Mesendoderm (in vitro differentiated cells): Measurements from ENCODE around the gene C16orf46. TPM values are rescaled to one million over a fixed set of nuclear protein-coding genes. Genes with fewer than 3 reads are reported as not detected.

Experiments used
- DNase-seq: peaks from one replicate; pipeline ENCODE4 v3.0.0; 2013
- H2AK5ac ChIP-seq: 2 replicates; pipeline ENCODE4 v1.6.1; 2013; ENCODE audit warnings: low read length, inconsistent platforms
- H2BK120ac ChIP-seq: 2 replicates; pipeline ENCODE4 v1.6.1; 2013; ENCODE audit warnings: low read depth, mild to moderate bottlenecking, low read length, moderate library complexity, mixed read lengths
- H2BK15ac ChIP-seq: replicated peaks from 2 replicates; pipeline ENCODE4 v1.6.1; 2013; ENCODE audit warnings: low read depth, mild to moderate bottlenecking, moderate library complexity
- H2BK5ac ChIP-seq: 2 replicates; pipeline ENCODE4 v1.6.1; 2013; ENCODE audit warnings: low read length, inconsistent platforms
- H3K18ac ChIP-seq: 2 replicates; pipeline ENCODE4 v1.6.1; 2013; ENCODE audit warnings: mild to moderate bottlenecking, low read length, mixed read lengths
- H3K23ac ChIP-seq: one replicate; pipeline ENCODE4 v1.6.1; 2013; ENCODE audit warnings: low read length
- H3K27ac ChIP-seq: 2 replicates; pipeline ENCODE4 v1.5.1; 2013; ENCODE audit warnings: low read depth, mild to moderate bottlenecking, inconsistent platforms, low read length, moderate library complexity
- H3K27me3 ChIP-seq: 2 replicates; pipeline ENCODE4 v1.6.1; 2013; ENCODE audit warnings: low read length, control low read depth, mild to moderate bottlenecking, inconsistent platforms; ENCODE audit not compliant: insufficient read depth, poor library complexity
- H3K36me3 ChIP-seq: 2 replicates; pipeline ENCODE4 v1.6.1; 2013; ENCODE audit warnings: low read length, inconsistent platforms; ENCODE audit not compliant: control insufficient read depth, insufficient read depth
- H3K4ac ChIP-seq: one replicate; pipeline ENCODE4 v1.6.1; 2013; ENCODE audit warnings: low read depth, mild to moderate bottlenecking, low read length, moderate library complexity
- H3K4me1 ChIP-seq: 2 replicates; pipeline ENCODE4 v1.6.1; 2013; ENCODE audit warnings: low read depth, low read length, inconsistent platforms; ENCODE audit not compliant: control insufficient read depth
- H3K4me2 ChIP-seq: 2 replicates; pipeline ENCODE4 v1.6.1; 2013; ENCODE audit warnings: low read length
- H3K4me3 ChIP-seq: 2 replicates; pipeline ENCODE4 v1.5.1; 2013; ENCODE audit warnings: mild to moderate bottlenecking, low read length
- H3K56ac ChIP-seq: one replicate; pipeline ENCODE4 v1.6.1; 2013; ENCODE audit warnings: low read length
- H3K79me1 ChIP-seq: 2 replicates; pipeline ENCODE4 v1.6.1; 2013; ENCODE audit warnings: low read length, inconsistent platforms
- H3K79me2 ChIP-seq: 2 replicates; pipeline ENCODE4 v1.6.1; 2013; ENCODE audit warnings: mild to moderate bottlenecking, low read length; ENCODE audit not compliant: control insufficient read depth, insufficient read depth
- H3K9ac ChIP-seq: 2 replicates; pipeline ENCODE4 v1.6.1; 2013; ENCODE audit warnings: low read length, inconsistent platforms
- H4K5ac ChIP-seq: one replicate; pipeline ENCODE4 v1.6.1; 2013; ENCODE audit warnings: low read length
- H4K8ac ChIP-seq: one replicate; pipeline ENCODE4 v1.6.1; 2013; ENCODE audit warnings: low read depth, mild to moderate bottlenecking, control low read depth, low read length, moderate library complexity
- WGBS: extraction: QIAGEN DNeasy Blood & Tissue Kit; methylation state at CpG from one replicate; pipeline ENCODE4 v1.1.7; 2013; ENCODE audit warnings: low lambda C conversion rate, missing lambda C conversion rate; ENCODE audit not compliant: insufficient coverage; ENCODE audit errors: extremely low coverage; 5-methylcytosine and 5-hydroxymethylcytosine counted together
- small RNA-seq: library from polyadenylated mRNA; stranded (forward); fragments of <200 nt; extraction: miRNeasy Mini kit (QIAGEN cat#:217004); gene quantifications from one replicate; pipeline ENCODE3, GENCODE V24; 2013; ENCODE audit not compliant: insufficient read depth

C16orf46 gene

DNA sequence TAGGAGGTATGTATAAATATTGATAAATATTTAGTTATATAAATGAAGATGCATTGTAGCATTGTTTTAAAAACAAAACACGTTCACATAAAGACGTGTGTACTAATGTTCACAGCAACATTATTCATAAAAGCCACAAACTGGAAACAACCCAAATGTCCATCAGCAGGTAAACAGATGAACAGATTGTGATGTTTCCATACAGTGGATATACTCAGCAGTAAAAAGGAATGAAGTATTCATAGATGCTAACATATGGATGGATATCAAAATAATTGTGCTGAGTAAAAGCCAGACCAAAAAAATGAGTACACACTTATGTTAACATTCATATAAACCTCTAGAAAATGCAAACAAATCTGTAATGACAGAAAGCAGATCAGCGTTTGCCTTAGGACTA, 64.1 kb downstream of the C16orf46 start:
- Histone ChIP-seq H3K18ac (no peak overlapping the region), H3K4me3 (no peak overlapping the region), H3K36me3 (peaks cover 10% of the 10 kb centered on the region), H3K4me1 (no peaks in the 10 kb centered on the region), H3K79me2 (peaks cover 27% of the 10 kb centered on the region), H3K4ac (no peak overlapping the region), H3K4me2 (no peak overlapping the region), H4K5ac (no peak overlapping the region), H2AK5ac (no peak overlapping the region), H3K56ac (no peak overlapping the region), H3K27ac (no peak overlapping the region), H2BK5ac (no peak overlapping the region), H2BK120ac (no peak overlapping the region), H3K23ac (no peak overlapping the region), H2BK15ac (no peak overlapping the region), H3K79me1 (peaks cover 14% of the 10 kb centered on the region), H3K27me3 (no peaks in the 10 kb centered on the region), H4K8ac (no peak overlapping the region), H3K9ac (no peak overlapping the region)
- no peak for DNase-seq
- 100% methylated on average over 2 of the region's 3 CpGs for WGBS

Small RNA genes within 50 kb of the gene (small RNA-seq; reads per million reads assigned to genes)
- gene AC092718.3 (not detected), gene RNU6-1191P (not detected)
